Measurements from ENCODE around the gene MAGEE2.
"Not testable (repeated sequence)": the region's sequence is repeated elsewhere in the genome, so short reads cannot be mapped to it uniquely, and the experiment has no call there.

The MAGEE2 gene, protein sequence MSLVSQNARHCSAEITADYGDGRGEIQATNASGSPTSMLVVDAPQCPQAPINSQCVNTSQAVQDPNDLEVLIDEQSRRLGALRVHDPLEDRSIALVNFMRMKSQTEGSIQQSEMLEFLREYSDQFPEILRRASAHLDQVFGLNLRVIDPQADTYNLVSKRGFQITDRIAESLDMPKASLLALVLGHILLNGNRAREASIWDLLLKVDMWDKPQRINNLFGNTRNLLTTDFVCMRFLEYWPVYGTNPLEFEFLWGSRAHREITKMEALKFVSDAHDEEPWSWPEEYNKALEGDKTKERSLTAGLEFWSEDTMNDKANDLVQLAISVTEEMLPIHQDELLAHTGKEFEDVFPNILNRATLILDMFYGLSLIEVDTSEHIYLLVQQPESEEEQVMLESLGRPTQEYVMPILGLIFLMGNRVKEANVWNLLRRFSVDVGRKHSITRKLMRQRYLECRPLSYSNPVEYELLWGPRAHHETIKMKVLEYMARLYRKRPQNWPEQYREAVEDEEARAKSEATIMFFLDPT

DNA sequence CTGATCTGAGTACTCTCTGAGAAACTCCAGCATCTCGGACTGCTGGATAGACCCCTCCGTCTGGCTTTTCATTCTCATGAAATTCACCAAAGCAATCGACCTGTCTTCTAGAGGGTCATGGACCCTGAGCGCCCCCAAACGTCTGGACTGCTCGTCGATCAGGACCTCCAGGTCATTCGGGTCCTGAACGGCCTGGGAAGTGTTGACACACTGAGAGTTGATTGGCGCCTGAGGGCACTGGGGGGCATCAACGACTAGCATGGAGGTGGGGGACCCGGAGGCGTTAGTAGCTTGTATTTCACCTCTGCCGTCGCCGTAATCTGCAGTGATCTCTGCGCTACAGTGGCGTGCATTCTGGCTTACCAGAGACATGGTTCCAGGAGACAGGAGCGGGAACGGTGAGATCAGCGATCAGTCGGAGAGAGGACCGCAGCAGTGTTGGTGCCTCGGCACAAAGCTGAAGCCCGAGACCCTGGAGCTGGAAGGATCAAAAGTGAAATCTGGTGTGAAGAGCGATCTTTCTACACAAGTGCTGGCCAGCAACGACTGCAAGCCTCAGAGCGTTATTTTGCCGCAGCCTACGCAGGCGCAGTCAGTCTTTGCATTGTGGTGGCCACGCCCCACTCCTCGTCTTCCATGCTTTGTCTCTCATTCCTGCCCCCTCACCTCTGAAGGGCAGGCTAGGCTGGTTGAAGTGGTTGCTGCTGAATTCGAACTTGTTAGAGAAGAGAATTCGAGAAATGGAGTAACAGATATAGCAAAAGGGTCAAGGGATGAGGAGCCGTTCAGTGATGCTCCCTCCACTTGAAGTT, at the start of gene MAGEE2:
MAGEE2 (minus strand) TSS at position 575 of the 812 bp plus-strand sequence; CDS start at position 372, 203 bp downstream.
- no peak for FAIRE-seq

DNA sequence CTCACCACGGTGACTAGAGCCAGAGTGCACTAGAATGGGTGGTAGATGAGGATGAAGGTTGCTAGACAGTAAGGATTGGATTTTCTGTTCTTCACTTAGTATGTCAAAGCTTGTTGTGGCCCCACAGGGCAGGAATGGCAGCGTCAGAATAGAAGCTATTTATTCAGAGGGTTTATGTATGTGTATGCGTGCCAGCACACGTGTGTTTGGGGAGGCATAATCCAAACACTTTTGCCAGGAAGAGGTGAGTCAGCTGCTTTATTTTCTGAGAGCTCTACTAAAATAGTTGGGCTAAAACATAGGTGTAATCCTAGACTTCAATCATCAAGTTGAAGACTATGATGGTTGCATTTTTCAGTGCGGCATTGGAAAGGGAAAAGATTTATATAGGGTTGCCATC, 1.2 kb upstream of the MAGEE2 start:
- no peak for FAIRE-seq

DNA sequence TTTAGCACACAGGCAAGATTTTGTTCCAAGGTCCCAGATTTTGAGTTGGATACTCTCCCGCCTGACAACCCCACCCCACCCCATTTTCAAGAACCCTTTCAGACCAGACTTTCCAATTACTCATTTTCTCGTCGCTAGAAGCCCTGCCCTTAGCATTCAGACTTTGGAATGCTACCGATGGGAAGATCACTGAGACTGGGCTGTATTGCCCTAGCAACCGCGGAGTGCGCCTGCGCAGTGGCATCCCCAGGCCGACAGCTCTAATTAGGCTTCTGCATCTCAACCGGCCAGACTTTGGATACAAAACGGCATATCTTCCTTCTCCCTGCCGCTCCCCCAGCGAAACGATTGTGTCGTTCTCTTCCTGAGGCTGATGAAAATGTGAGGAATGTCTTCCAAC, 3.4 kb downstream of the MAGEE2 start:
- no peak for FAIRE-seq

DNA sequence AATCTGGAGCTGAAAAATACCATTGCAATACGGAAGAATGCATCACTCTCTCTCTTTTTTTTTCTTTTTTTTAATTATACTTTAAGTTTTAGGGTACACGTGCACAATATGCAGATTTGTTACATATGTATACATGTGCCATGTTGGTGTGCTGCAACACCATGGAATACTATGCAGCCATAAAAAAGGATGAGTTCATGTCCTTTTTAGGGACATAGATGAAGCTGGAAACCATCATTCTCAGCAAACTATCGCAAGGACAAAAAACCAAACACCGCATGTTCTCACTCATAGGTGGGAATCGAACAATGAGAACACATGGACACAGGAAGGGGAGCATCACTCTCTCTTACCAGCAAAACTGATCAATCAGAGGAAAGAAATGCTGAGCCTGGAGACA, 17.0 kb downstream of the MAGEE2 start:
- FAIRE-seq, result not testable (repeated sequence)

DNA sequence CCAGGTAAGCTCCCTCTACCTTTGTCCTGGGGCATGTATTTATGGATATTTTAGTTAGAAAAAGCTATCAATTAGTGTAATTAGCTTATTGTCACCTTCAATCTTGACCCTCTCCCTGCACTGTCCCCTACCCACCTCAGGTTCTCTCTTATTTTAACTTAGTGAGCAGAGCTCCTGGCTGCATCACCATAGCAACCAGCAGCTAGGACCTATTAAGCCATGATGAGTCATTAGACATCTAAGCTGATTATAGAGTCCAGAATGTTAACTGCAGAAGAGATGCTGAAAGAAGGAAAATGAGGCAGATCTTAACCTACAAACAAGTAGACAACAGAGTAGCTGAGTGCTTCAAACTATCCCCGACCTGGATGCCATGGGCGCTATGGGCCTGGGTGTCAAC, 36.6 kb downstream of the MAGEE2 start:
- FAIRE-seq, result no peak

DNA sequence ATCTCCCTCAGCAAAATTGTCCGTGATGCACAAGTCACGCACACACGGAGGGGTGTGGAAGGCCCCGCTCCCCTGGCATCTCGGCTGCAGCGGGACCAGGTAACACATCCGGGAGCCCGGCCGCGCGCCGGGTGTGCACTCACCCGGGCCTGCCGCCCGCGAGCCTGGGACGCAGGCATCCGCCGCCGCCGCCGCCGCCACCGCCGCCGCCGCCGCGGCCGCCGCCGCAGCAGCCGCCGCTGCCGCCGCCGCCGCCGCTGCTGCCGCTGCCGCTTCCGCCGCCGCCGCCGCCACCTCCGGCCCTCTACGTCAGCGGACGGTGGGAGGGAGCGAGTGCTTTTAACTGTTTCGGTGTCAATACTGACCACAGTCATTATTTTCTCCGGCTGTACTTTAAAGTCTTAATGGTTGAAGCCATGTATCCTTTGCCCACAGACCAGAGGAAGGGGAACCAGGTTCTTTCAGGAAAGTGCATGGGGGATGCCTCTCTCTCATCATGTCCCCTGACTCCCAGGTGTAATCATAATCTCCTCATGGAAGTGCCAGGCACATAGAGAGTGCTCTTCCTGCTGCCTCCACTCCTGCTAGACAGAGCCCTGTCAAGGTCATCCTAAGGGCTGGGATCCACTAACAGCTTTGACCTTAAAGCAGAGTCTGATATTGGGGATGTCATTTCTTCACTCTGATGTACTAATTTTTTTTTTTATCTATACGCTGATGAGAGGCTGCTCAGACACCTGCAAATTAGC, 38.0 kb downstream of the MAGEE2 start:
- no peak for FAIRE-seq
